Astrocyte (in vitro differentiated cells and primary cell): ENCODE results near the gene INPP5A.

ENCODE experiments used
- EZH2 ChIP-seq: IDR thresholded peaks from 2 replicates; pipeline ENCODE4 v1.6.1; 2012; ENCODE audit warnings: mild to moderate bottlenecking, low read length, inconsistent platforms; ENCODE audit not compliant: insufficient read depth
- TF ChIP-seq, protein P1 (sequence below): IDR thresholded peaks from 2 replicates; pipeline ENCODE4 v1.5.1; 2011; ENCODE audit warnings: low read depth, mild to moderate bottlenecking, inconsistent platforms, low read length, moderate library complexity; ENCODE audit not compliant: insufficient read depth

DNA sequence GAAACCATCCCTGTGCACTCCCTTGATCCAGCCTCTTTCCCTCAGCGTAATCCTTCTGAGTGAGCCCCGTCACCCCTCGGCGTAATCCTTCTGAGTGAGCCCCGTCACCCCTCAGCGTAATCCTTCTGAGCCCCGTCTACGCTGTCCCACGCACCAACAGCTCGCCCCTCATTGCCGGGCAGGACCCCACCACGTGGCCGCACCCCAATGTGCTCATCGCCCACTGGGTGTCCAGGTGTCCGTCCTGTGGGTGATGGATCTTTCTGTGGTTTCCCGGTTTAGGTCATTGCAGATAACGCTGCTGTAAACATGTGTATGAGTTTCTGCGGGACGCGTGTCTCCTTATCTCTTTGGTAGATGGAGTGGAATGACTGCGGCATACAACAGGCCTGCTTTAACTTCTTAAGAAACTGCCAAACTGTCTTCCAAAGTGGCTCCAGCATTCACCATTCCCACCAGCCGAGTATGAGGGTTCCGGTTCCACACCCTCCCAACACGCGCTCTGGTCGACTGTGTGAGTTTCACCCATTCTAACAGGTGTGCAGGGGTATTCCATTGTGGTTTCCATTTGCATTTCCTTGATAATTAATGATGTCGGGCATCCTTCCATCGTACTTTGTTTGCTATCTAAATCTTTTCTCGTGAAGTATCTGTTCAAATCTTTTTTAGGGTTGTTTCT, 290.4 kb downstream of the INPP5A start:
- TF ChIP-seq, protein P1, sequence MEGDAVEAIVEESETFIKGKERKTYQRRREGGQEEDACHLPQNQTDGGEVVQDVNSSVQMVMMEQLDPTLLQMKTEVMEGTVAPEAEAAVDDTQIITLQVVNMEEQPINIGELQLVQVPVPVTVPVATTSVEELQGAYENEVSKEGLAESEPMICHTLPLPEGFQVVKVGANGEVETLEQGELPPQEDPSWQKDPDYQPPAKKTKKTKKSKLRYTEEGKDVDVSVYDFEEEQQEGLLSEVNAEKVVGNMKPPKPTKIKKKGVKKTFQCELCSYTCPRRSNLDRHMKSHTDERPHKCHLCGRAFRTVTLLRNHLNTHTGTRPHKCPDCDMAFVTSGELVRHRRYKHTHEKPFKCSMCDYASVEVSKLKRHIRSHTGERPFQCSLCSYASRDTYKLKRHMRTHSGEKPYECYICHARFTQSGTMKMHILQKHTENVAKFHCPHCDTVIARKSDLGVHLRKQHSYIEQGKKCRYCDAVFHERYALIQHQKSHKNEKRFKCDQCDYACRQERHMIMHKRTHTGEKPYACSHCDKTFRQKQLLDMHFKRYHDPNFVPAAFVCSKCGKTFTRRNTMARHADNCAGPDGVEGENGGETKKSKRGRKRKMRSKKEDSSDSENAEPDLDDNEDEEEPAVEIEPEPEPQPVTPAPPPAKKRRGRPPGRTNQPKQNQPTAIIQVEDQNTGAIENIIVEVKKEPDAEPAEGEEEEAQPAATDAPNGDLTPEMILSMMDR: no peak
- no peak for TF ChIP-seq EZH2
